Stimulated activated CD8-positive, alpha-beta memory T cell treated with anti-CD3 and anti-CD28 coated beads, Interleukin-12 subunit alpha, Interleukin-12 subunit beta, amount 100 ng/mL, for 24 hours (primary cell): ENCODE measurements around the gene COMMD1.
"Not testable (repeated sequence)": the region's sequence is repeated elsewhere in the genome, so short reads cannot be mapped to it uniquely, and the experiment has no call there.

ENCODE experiments used
- DNase-seq: peaks from one replicate; pipeline ENCODE4 v3.0.0-alpha.2; 2020; ENCODE audit errors: extremely low read depth

Gene COMMD1

DNA sequence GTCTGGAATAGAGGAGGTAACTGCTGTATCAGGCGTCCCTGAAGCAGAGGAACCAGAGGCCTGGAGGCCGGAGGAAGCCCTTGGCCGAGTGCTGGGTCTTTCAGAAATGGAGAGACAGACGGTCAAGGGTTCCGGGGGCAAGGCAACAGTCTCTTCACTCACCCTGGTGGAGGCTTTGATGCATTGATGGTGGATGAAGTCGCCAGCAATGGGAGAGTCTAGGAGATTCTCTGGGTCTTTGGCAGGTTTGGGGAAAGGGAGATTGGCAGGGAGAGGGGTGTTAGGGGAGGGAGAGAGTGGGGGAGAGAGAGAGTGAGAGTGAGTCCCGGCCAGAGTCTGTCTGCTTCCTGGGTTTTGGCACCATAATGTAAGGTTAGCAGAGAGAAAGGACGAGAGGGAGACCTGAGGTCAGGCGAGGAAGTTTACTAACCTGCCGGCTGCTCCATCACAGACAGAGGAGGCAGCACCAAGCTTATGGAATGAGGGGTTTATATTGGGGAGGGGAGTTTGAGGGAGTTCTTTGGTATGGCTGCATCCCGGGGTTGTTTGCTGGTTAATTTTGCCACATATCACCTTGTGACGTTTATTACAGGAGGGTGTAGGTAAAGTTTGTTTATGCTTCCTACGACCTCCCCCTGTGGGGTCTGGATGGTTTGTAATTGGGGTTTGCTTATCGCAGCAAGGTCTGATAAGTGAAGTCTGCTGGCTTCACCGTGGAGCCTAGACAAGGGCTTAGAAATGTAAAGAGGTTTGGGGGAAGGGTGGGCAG is 19.6 kb downstream of the COMMD1 start:
- DNase-seq: no peak

DNA sequence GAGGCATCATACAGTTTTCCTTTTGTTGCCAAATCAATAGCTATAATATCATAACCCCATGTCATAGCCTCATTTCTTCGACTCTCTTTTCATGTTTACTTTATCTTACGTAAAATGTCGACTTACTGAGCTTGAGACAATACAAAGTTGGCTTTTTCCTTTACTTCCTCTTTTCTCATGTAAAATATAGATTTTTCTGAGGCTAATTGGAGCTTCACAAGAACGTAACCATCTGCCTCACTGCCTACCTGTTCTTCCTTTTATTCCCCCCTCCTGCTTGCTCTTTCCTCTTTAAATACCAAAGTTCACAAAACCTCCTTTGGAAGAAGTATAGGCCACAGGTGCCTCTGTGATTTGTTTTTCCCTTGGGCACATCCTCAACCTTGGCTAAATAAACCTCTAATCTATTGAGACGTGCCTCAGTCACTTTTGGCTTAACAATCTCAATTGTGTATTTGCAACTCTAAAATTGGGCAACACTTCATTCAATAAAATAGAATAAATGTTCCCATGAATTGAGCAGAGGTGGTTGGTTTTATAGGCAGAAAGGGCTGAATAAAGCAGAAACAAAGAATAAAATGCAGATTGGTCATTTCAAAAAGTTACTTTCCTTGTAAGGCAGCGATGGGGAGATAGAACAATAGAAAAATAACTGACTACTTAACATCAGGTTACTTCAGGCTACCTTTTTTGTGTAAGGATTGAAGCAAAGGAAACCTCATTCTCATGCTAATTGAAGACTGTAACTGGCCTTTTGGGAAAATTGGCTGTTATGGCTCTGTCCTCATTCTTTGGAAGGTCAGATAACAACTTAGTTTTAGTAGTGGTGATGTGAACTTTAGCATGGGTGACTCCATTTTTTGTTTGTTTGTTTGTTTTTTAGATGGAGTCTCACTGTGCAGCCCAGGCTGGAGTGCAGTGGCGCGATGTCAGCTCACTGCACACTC is 21.3 kb downstream of the COMMD1 start:
- DNase-seq: no peak

DNA sequence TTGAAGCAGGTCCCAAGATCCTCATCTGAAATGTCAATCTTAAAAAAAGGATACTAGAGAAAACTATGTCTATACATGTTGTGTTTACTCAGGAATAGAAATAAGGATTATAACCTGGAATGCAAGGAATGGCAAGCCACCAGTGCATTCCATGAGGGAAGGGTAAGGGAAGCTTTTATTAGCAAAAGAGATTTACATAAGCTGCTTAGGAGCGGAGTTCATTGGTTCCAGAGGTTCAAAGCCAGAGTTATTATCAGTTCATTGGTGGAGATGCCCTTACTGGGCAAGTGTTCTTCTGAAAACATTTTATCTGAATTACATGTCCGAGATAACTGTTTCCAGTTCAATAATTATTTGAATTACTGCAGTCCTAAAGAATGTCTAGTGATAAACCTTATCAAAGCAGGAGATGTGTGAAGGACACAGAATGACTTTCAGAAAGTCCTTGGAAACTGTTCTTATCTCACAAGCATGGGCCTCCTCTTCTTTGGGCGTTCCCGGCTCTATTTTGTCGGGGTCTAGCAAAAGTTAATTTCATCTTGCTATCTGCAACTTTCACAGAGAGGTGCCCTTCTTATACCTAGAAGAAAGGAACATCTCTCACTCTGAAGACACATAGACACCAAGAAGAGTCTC is 23.5 kb downstream of the COMMD1 start:
- DNase-seq: no peak

DNA sequence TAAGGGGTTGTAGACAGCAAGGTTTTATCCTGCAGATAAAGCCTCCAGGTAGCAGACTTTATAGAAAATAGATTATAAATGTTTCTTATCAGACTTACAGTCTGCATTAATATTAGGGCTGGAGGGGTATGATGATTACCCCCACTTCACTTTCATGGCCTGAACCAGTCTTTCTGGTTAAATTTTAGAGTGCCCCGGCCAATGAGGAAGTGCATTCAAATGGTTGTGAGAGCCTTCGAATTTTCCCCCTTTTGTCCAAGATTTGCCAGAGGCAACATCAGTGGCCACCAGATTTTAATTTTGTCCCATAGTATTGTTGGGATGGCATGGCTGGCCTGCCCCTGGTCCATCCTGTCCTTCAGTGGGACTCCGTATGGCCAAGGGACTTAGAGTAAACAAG is 31.6 kb downstream of the COMMD1 start:
- DNase-seq: no peak

DNA sequence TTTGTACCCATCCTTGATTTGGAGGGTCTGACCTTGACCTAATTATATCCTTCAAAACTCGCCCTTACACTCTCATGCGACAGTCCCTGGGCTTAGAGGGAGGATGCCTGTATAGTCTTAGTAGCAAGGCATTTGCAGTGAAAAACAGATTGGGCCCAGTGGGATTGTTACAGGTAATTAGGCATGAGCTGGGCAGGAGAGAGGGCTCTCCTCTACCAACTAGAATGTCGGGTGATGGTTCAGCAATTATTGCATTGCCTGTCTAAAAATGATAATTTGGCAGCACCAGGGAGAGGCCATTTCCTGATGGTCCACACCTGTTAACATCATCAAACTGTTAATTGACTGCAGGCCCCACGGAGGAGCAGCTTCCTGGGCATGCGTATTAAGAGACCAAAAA is 32.4 kb downstream of the COMMD1 start:
- DNase-seq: no peak

DNA sequence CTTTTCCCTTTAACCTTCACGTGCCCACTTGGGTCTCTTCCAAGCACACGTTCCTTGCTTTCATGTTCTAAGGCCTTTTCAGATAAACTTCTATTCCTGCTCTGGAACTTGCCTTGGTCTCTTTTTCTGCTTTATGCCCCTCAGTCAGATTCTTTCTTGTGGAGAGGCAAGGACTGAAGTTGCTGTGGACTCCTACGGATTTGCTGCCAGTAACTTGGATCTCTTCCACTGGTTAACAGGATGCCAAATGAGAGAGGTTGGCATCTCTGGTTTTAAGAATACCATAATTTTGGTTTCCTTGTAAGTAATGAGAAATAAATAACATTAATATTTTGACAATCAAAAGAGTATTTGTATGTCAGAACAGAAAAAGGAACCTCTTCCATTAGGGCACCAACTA is 33.0 kb downstream of the COMMD1 start:
- no peak for DNase-seq

DNA sequence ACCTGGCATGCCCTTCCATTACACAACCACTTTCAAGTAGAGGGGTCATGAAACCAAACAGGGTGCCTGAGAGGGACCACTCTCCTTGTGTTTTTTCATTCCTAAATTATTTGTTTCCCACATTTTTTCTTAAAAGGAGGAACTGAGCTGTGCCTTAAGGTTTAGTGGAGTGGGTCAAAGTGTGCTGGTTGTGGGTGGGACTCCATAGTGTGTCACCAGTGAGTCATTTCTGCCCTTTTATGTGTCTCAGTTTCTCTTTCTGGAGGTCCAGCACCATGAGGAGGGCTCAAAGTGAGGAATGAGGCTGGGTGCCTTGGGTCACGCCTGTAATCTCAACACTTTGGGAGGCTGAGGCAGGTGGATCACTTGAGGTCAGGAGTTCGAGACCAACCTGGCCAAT is 37.8 kb downstream of the COMMD1 start:
- DNase-seq: no peak

DNA sequence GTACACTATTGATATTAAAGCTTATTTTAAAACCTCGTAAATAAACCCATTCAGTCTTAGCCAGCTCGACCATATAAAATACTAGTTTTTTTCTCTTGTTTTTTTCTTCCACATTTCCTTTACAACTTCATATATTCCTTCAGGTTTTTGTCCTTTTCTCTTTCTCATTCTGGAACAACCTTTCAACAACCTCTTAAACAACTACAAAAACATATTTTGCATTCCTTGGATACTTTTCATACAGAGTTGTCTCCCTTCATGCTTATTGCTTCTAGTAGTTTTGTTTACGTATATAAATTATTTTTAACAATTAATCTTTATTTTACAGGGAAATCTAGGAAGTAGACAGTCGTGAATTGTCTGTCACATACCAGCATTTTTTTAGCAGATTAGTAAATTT is 41.2 kb downstream of the COMMD1 start:
- no peak for DNase-seq

DNA sequence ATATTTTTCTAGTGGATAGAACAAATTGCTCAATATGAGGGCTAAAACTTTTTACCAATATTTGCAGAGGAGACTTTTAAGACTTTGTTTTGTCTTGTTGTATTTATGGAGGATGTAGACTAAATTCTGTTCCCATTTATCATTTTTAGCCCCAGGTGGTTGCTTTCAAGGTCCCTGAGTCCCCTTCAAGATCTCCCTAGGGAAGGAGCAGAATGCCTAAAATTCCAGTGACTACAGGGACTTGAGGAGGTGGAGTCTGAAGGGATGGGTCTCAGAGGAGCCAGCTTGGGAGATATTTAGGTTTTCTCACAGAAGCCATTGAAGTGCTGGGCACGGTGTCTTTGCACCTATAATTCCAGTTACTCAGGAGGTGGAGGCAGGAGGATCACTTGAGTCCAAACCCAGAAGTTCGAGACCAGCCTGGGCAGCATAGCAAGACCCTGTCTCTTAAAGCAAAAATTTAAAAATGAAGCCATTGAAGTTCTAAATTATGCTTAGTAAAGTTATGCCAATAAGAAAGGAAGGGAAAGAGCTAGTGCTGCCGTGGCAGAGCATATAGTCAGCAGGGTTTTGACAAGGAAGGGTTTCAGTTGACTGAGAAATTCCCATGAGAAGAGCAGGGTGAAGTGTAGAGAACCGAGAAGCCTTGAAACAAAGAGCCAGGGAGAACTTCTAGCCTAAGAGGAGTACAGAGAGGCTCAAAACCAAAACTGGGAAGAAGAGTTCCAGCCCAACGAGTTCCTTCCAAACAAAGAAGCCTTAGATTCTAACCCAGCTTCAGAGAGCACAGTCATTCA is 43.4 kb downstream of the COMMD1 start:
- no peak for DNase-seq

DNA sequence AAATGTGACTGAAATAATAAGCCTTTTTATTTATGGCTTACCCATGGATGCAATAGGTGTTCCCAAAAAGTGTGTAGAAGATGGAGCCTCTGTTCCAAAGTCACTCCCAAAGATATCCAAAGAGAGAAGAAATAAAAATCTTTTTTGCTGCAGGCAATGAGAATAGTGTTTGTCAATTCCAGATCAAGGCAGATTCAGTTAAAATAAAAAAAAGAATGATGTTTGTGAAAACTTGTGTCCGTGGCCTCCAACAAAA is 43.9 kb downstream of the COMMD1 start:
- no peak for DNase-seq

DNA sequence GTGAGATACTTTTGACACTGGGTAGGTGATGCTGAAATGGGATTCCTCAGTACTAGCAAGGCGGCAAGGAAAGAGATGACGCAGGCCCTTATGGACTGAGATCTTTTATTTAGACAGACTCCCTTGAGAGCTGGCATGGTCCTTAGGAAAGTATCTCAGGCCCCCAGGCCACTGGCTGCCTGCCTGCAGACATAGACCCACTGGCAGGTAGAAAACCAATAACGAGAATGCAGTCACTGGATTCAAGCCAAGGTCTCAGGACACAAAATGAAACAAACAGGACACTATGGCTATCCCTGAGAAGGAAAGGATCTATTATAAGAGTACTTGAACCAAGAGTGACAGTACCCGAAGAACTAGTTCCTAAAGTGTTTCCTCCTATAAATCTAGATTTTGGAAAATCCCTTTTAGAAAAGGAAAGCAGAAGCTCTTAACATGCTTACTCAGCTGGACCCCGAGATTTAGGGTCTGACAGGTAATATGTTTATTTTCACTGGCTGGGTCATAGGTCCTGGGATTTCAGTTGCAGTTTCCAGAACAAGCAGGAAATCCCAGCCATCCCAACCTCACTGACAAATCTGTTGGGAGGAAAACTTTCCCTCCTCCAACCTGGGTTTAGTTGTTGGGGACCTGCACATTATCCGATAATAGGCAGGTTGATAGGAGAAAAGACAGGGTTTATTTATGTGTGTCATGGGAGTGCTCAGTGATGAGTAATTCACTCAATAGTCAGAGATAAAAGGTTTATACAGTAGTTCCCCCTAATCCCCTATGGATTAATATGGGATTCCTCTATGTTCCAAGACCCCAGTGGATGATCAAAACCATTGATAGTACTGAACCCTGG is 44.5 kb downstream of the COMMD1 start:
- no peak for DNase-seq

DNA sequence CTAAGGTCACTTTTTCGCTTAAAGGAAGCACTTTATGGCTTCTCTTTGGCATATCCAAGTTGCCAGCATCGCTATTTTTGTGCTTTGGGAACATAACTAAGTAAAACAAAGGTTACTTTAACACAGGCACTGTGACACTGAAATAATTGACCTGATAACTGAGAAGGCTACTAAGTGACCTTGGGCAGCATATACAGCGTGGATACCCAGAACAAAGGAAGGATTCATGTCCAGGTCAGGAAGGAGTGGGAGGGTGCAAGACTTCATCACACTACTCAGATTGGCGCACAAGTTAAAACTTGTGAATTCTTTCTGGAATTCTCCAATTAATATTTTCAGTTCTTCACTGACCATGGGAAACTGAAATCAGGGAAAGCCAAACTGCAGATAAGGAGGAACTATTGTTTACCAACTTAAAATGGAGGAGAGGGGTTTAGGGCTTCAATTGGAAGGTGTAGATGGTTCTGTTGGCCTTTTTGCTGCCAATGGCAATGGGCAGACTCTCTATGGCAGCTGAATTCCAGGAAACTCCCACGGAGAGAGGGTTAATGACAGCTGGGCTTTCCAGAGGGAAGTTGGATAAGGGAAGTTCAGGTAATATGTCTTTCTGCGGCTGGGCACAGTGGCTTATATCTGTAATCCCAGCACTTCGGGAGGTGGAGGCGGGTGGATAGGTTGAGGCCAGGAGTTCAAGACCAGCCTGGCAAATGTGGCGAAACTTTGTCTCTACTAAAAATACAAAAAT is 45.3 kb downstream of the COMMD1 start:
- no peak for DNase-seq

DNA sequence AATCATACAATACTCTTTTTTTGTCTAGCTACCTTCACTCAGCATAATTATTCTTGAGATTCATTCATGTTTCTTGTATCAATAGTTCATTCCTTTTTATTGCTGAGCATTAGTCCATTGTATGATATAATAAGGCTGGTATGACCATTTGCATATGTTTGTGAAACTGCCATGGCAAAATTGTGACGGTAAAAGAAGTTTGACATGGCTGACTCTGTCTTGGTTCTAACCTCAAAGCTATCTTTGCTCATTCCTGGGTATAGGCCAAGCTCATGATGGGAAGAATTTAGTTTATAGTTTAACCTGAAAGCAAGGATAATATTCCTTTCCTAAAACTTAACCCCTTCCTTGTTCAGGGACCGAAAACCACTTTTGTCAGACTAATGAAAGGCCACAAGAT is 46.4 kb downstream of the COMMD1 start:
- no peak for DNase-seq

DNA sequence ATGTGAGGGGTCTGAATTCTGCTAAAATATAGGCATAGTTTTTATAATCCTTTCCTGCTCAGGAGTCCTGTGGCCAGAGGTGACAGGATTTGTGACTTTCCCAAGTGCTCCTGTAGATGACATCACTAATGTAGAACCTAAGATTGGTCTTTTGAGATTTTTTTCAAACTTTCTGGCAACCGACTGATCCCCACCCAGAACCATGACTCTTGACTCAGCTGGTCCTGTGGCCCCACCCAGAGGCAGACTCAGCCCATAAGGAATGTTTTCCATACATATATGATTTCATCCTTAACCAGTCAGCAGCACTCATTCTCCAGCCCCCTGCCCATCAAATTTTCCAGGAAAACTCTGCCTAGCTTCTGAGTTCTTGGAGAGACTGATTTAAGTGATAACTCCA is 46.8 kb downstream of the COMMD1 start:
- no peak for DNase-seq

DNA sequence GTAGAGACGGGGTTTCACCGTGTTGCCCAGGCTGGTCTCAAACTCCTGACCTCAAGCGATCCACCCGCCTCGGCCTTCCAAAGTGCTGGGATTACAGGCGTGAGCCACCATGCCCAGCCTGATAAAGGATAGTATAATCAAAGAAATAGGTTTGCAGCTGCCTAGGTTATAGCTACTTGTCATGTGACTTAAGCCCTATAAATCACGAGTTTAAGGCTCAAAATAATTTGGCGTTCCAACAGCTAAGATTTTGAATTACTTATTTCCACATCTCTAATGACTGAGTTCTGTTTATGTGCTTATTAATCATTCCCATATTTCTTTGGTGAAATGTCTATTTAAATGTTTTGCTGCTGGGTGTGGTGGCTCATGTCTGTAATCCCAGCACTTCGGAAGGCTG is 49.4 kb downstream of the COMMD1 start:
- DNase-seq: not testable (repeated sequence)

DNA sequence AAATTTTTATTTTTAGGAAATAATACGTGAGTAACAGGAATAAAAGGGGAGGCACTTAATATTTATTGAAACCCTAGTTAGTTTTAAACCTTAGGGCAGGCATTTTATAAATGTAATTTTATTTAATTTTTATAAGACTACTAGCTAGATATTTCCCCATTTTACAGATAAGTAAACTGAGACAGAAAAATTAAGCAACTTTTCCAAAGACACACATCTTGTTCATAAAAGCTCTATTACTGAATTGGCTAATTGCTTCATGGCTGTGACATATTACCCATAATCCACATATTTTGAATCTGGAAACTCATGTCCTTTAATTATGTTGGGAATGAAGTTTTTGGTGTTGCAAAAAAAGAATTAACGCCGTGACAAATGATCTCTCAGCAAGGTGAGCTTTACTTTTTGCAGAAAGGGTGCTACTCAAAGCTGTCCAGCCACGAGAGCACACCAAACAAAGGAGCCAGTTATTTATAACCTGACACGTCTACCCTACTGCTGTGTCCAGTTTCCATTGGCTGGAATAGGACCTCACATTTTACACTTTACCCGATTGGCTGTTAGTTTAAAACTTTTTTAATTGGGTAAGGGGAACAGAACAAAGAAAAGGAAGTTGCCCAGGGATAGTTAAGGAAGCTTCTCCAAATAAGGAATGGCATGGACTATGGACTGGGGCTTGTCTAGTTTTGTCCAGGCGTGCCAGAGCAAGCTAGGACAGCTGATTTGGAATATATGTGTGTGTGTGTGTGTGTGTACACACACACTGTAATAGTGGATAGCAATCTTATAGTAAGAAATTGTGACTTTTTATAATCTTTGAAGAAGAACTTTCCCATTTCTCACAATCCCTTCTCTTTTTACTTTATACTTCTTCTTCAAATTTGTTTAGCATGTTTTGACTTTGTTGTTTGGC is 54.2 kb downstream of the COMMD1 start:
- DNase-seq: no peak

DNA sequence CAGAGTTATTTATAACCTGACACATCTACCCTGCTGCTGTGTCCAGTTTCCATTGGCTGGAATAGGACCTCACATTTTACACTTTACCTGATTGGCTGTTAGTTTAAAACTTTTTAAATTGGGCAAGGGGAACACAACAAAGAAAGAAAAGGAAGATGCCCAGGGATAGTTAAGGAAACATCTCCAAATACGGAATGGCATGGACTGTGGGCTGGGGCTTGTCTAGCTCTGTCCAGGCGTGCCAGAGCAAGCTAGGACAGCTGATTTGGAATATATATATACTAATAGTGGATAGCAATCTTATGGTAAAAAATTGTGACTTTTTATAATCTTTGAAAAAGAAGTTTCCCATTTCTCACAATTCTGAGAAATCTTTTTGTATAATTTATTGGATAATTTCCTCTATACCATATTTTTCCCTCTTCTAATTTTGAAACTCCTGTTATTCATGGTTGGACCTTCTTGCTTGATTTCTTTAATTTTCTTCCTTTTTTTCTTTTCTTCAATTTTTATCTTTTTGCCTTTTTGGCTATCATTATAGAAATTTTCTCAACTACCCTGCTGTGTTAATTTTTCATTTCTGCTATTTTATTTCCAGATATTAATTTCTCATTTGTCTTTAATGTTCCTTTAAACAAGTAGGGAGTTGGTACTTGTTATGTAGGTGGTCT is 55.9 kb downstream of the COMMD1 start:
- DNase-seq: no peak

DNA sequence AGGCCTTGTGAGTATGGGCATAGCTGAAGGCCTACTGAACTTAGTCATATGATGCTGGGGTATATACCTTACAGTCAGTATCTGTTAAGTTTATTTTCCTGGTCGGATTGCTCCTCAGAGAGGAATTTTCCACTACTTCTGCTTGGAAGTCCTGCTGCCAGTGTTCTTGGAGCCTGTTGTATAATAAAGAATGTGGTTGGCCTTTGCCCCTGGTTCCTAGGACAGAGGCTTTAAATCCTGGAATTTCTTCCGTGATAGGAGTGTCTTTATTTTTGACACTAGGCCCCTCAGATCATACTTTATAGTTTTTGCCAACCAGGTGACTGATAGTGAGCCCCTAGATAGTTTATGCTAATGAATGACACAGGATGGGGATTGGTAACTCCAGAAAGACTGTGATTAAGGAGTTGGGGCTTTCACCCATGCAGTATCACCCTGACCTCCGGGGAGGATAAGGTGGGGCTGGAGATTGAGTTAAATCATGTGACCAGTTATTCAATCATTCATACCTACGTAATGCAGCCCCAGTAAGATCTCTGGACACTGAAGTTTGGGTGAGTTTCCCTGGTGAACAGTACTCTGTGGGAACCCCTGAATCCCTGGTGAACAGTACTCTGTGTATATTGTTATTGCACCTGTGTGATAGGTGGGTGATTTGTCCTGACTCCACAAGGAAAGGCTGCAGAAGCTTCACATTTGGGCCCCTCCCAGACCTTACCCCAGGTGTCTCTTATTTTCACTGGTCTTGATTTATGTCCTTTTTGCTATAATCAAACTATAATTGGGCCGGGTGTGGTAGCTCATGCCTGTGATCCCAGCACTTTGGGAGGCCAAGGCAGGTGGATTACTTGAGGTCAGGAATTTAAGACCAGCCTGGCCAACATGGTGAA is 56.9 kb downstream of the COMMD1 start:
- DNase-seq: no peak
